ENCODE measurements around the gene FLT1. TPM values are rescaled to one million over a fixed set of nuclear protein-coding genes. Genes with fewer than 3 reads are reported as not detected.

Gene FLT1
- total RNA-seq, 1 donor from 2014 or later, result 72.4 TPM

GRCh38 chr13:28271056-28271840 lies 223.7 kb downstream of the FLT1 start:
- no peak overlapping the region for H3K4me3 ChIP-seq
- DNase-seq, result no peak
- no peak for TF ChIP-seq CTCF (IDR thresholded peaks at IDR 0.05)
- no peak overlapping the region for H3K27ac ChIP-seq
- no peak for ATAC-seq
- no peaks in the 10 kb centered on the region for H3K27me3 ChIP-seq
- H3K9me3 ChIP-seq, result no peaks in the 10 kb centered on the region
- peaks cover 61% of the 10 kb centered on the region for H3K36me3 ChIP-seq
- no peaks in the 10 kb centered on the region for H3K4me1 ChIP-seq
- intact Hi-C loops (cut with DNase I), result no loop called here

GRCh38 chr13:28268800-28269223 lies 226.1 kb downstream of the FLT1 start:
- DNase-seq (no peak), ATAC-seq (no peak)
- intact Hi-C loops (cut with DNase I), result no loop called here
- no peaks in the 10 kb centered on the region for H3K4me1 ChIP-seq
- peaks cover 64% of the 10 kb centered on the region for H3K36me3 ChIP-seq
- no peak overlapping the region for H3K27ac ChIP-seq
- no peak overlapping the region for H3K4me3 ChIP-seq
- H3K9me3 ChIP-seq, result no peaks in the 10 kb centered on the region
- TF ChIP-seq CTCF (IDR thresholded peaks at IDR 0.05), result no peak
- no peaks in the 10 kb centered on the region for H3K27me3 ChIP-seq

GRCh38 chr13:28267497-28267896 lies 227.4 kb downstream of the FLT1 start:
- peaks cover 68% of the 10 kb centered on the region for H3K36me3 ChIP-seq
- no peak for TF ChIP-seq CTCF (IDR thresholded peaks at IDR 0.05)

GRCh38 chr13:28258417-28258816 lies 236.5 kb downstream of the FLT1 start:
- Histone ChIP-seq H3K36me3 (peaks cover 63% of the 10 kb centered on the region), H3K4me3 (no peak overlapping the region), H3K4me1 (no peaks in the 10 kb centered on the region), H3K27ac (no peak overlapping the region), H3K27me3 (no peaks in the 10 kb centered on the region), H3K9me3 (no peaks in the 10 kb centered on the region)
- intact Hi-C loops (cut with DNase I), result no loop called here
- no peak for TF ChIP-seq CTCF (IDR thresholded peaks at IDR 0.05)
- DNase-seq (no peak), ATAC-seq (no peak)

More at GRCh38 chr13:28267497-28267896, 227.4 kb downstream of the FLT1 start:
- DNase-seq (no peak), ATAC-seq (no peak)
- Histone ChIP-seq H3K4me3 (no peak overlapping the region), H3K27me3 (no peaks in the 10 kb centered on the region), H3K27ac (no peak overlapping the region), H3K9me3 (no peaks in the 10 kb centered on the region), H3K4me1 (no peaks in the 10 kb centered on the region)
- intact Hi-C loops (cut with DNase I), result no loop called here

- intact Hi-C loops (cut with DNase I), result no loop called here
- Histone ChIP-seq H3K27me3 (no peaks in the 10 kb centered on the region), H3K4me3 (no peak overlapping the region), H3K9me3 (no peaks in the 10 kb centered on the region), H3K4me1 (no peaks in the 10 kb centered on the region), H3K27ac (no peak overlapping the region), H3K36me3 (peaks cover 52% of the 10 kb centered on the region)
- no peak for TF ChIP-seq CTCF (IDR thresholded peaks at IDR 0.05)
- no peak for DNase-seq
- ATAC-seq, result no peak
Observed at GRCh38 chr13:28257305-28257704, 237.6 kb downstream of the FLT1 start.
